GM12878 (cell line): Measurements from ENCODE around the gene AMMECR1. TPM values are rescaled to one million over a fixed set of nuclear protein-coding genes. Genes with fewer than 3 reads are reported as not detected.

Experiments used
- BCLAF1 ChIP-seq: fragments of 450-650 bp; IDR thresholded peaks from 2 replicates; pipeline ENCODE4 v1.6.1; 2017; ENCODE audit warnings: antibody characterized with exemption, mild to moderate bottlenecking, moderate library complexity
- BRCA1 ChIP-seq: IDR thresholded peaks from 2 replicates; pipeline ENCODE4 v1.6.1; 2011; ENCODE audit warnings: low read depth, low read length, improper control_type of control experiment
- E4F1 ChIP-seq: fragments of 450-650 bp; IDR thresholded peaks from 2 replicates; pipeline ENCODE4 v1.6.1; 2018; ENCODE audit warnings: borderline replicate concordance, mild to moderate bottlenecking; ENCODE audit not compliant: partially characterized antibody
- HDAC6 ChIP-seq: fragments of 200-600 bp; sonication (generic); IDR thresholded peaks from one replicate; pipeline ENCODE4 v1.8.0; 2017; ENCODE audit warnings: antibody characterized with exemption; ENCODE audit not compliant: unreplicated experiment
- IRF5 ChIP-seq: fragments of 450-650 bp; IDR thresholded peaks from 2 replicates; pipeline ENCODE4 v1.6.1; 2017; ENCODE audit warnings: borderline replicate concordance
- LARP7 ChIP-seq: fragments of 450-650 bp; IDR thresholded peaks from 2 replicates; pipeline ENCODE4 v1.6.1; 2017; ENCODE audit warnings: mild to moderate bottlenecking
- MAX ChIP-seq: IDR thresholded peaks from 2 replicates; pipeline ENCODE4 v1.6.1; 2012; ENCODE audit warnings: low read depth, low read length, improper control_type of control experiment
- MLLT1 ChIP-seq: fragments of 450-650 bp; IDR thresholded peaks from 2 replicates; pipeline ENCODE4 v1.6.1; 2016; ENCODE audit warnings: mild to moderate bottlenecking
- NBN ChIP-seq: fragments of 450-650 bp; IDR thresholded peaks from 2 replicates; pipeline ENCODE4 v1.6.1; 2016
- NFIC ChIP-seq: IDR thresholded peaks from 2 replicates; pipeline ENCODE4 v1.6.1; 2012; ENCODE audit warnings: low read depth, mild to moderate bottlenecking, inconsistent platforms, low read length, moderate library complexity
- NFYB ChIP-seq: IDR thresholded peaks from 2 replicates; pipeline ENCODE4 v1.6.1; 2011; ENCODE audit warnings: low read depth, mild to moderate bottlenecking, low read length, improper control_type of control experiment, moderate library complexity; ENCODE audit not compliant: insufficient read depth
- NR2C1 ChIP-seq: fragments of 450-650 bp; IDR thresholded peaks from 2 replicates; pipeline ENCODE4 v1.6.1; 2017; ENCODE audit warnings: antibody characterized with exemption, mild to moderate bottlenecking, moderate library complexity
- PKNOX1 ChIP-seq: fragments of 450-650 bp; IDR thresholded peaks from 2 replicates; pipeline ENCODE4 v1.6.1; 2016; ENCODE audit warnings: mild to moderate bottlenecking
- RAD51 ChIP-seq: fragments of 450-650 bp; IDR thresholded peaks from 2 replicates; pipeline ENCODE4 v1.6.1; 2016; ENCODE audit warnings: moderate library complexity, mild to moderate bottlenecking, inconsistent platforms
- RELB ChIP-seq: fragments of 450-650 bp; IDR thresholded peaks from 2 replicates; pipeline ENCODE4 v1.6.1; 2017; ENCODE audit warnings: low read depth, mild to moderate bottlenecking, moderate library complexity
- SMAD1 ChIP-seq: fragments of 450-650 bp; IDR thresholded peaks from 2 replicates; pipeline ENCODE4 v1.6.1; 2018; ENCODE audit warnings: mild to moderate bottlenecking, low read depth; ENCODE audit not compliant: partially characterized antibody
- SRF ChIP-seq, 2 experiments: IDR thresholded peaks; 2 replicates each; pipeline ENCODE4 v1.6.1; 2011; ENCODE audit warnings: low read depth in 2 of 2, low read length in 2 of 2, mild to moderate bottlenecking in 1 of 2, moderate library complexity in 1 of 2
- STAT1 ChIP-seq: fragments of 450-650 bp; conservative IDR thresholded peaks from 2 replicates; pipeline ENCODE4 v1.6.1; 2014; ENCODE audit warnings: antibody characterized with exemption, mild to moderate bottlenecking
- TAF1 ChIP-seq: IDR thresholded peaks from 2 replicates; pipeline ENCODE4 v1.6.1; 2011; ENCODE audit warnings: mild to moderate bottlenecking, low read depth, low read length, borderline replicate concordance
- YY1 ChIP-seq: IDR thresholded peaks from 2 replicates; pipeline ENCODE4 v1.6.1; 2011; ENCODE audit warnings: low read depth, mild to moderate bottlenecking, low read length
- ZNF622 ChIP-seq: fragments of 450-650 bp; IDR thresholded peaks from 2 replicates; pipeline ENCODE4 v1.6.1; 2017; ENCODE audit warnings: mild to moderate bottlenecking, inconsistent platforms
- polyA plus RNA-seq, 11 experiments: library from polyadenylated mRNA; depleted of rRNA in 4 of 11; unstranded in 6 of 11; stranded (reverse) in 5 of 11; fragments of >200 nt; fragmentation: Nextera tagmentation in 4 of 11; fragmentation: Illumina TruSeq in 1 of 11; extraction: Ambion mirVana in 4 of 11; extraction: Trizol in 1 of 11; gene quantifications; 1 replicate in 1 of 11; 2 replicates in 10 of 11; pipeline versions ENCODE4 v1.2.1 to v1.2.3, GENCODE V29; 2011 to 2016; ENCODE audit warnings: inconsistent platforms in 2 of 11, missing spikeins in 2 of 11, low read depth in 1 of 11
- total RNA-seq, 4 experiments: library from RNA; depleted of rRNA in 3 of 4; stranded (reverse); fragments of >200 nt in 3 of 4; fragmentation: Illumina TruSeq in 1 of 4; extraction: Trizol in 1 of 4; gene quantifications; 2 replicates each; pipeline versions ENCODE4 v1.2.1 to v1.2.3, GENCODE V29; 2013 to 2021

Gene AMMECR1
- total and polyA plus RNA-seq, 10 of the 15 experiments (the other 5 are each of a cell fraction or from before 2014, with no cell fraction given), result 4.9 to 25.6 (median 10.7) TPM

- TF ChIP-seq TAF1, result no peak
- TF ChIP-seq NFYB, result no peak
- no peak for TF ChIP-seq SMAD1
- TF ChIP-seq HDAC6, result no peak
- peak; percentile 78 for TF ChIP-seq MAX
- TF ChIP-seq LARP7, result peak; percentile 37; the same call in 1 of the 2 replicates
- no peak for TF ChIP-seq BRCA1
- TF ChIP-seq IRF5, result no peak
- TF ChIP-seq E4F1, result no peak
- no peak for TF ChIP-seq SRF (IDR thresholded peaks at IDR 0.05; ENCODE audit: low read depth in 2 of 2, low read length in 2 of 2)
- TF ChIP-seq STAT1, result no peak
- peak; percentile 80 for TF ChIP-seq RELB
- peak; percentile 84 for TF ChIP-seq NBN
- no peak for TF ChIP-seq MLLT1
- TF ChIP-seq YY1, result no peak
- TF ChIP-seq RAD51, result no peak
- no peak for TF ChIP-seq ZNF622
- TF ChIP-seq NFIC, result no peak
- no peak for TF ChIP-seq PKNOX1
- TF ChIP-seq NR2C1, result no peak
- no peak for TF ChIP-seq BCLAF1
Measured at GRCh38 chrX:110172215-110172614, 145.7 kb downstream of the AMMECR1 start (continued).
